ENCODE measurements around the gene POU2AF3. TPM values are rescaled to one million over a fixed set of nuclear protein-coding genes. Genes with fewer than 3 reads are reported as not detected.

Gene POU2AF3
- total and polyA plus RNA-seq, 2 donors (not counting 1 experiment from before 2014, with no cell fraction given) = 0.51 to 2.1 TPM

DNA sequence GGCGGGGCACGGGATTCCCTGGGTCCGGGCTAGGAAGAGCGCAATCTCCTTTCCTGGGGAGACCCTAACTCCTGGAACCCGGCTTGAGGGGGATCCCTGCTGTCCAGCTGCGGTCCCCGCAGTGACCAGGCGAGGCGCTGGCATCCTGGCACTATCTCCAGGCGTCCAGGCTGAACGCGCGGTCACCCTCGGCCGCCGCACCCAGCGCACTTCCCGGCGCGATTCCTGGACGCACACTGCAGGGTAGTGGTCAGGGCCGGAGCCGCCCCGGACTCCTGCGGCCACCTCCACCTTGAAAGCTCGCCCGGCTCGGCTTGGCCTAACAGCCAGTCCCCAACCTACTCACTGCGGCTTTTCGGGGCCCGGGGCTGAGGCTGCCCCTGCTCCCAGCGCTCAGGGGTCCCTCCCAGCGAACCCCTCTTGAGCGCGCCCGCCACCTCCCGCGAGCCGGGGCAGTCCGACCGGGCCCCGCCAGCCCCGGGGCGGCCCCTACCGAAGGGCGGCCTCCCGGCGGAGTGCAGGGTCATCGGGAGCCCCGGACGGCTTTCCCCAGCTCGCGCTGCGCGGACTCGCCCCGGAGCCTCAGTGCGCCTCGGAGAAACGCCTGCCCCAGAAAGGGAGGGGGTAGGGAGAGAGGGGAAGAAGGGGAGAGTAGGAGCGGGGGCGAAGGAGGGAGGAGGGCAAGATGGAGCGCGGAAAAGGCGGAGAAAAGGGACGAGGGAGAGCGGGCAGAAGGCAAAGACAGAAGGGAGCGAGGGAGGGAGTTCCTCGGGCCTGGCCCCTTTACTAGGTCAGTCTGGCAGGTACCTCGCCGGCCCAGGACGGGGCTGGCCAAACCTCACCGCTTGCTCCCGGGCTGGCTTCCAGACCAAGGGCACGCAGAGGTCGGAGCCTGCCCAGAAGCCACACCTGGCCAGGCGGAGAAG, 1.0 kb downstream of the POU2AF3 start:
- peak overlapping the region in 4 of 5 experiments; percentile 57 to 77 (median 66) for H3K4me3 ChIP-seq (ENCODE audit: control extremely low read depth in 1 of 5, extremely low read depth in 1 of 5, insufficient read depth in 1 of 5, low read depth in 2 of 5, low read length in 4 of 5)
- H3K4me2 ChIP-seq (replicated peaks; ENCODE audit: low read depth, low read length, poor library complexity, severe bottlenecking) = peak overlapping the region; percentile 99
- Mint-ChIP-seq H3K27me3 (peaks cover 12% of the 10 kb centered on the region), H3K4me1 (peaks cover 35% of the 10 kb centered on the region), H3K27ac (peak overlapping the region; percentile 61), H3K4me3 (peak overlapping the region; percentile 76), H3K9me3 (ENCODE audit: insufficient read depth) (no peaks in the 10 kb centered on the region)
- ATAC-seq (ENCODE audit: low read depth) (peak; percentile 59), DNase-seq (peak; percentile 46)
- peaks cover 32 to 45% of the 10 kb centered on the region in 2 donors for H3K4me1 ChIP-seq (ENCODE audit: control insufficient read depth in 2 of 2, insufficient read depth in 2 of 2, low read length in 2 of 2)
- 4% methylated on average over 76 of the region's 77 CpGs for WGBS (ENCODE audit: insufficient coverage)
- H3K27me3 ChIP-seq (replicated peaks in 1 of 4; ENCODE audit: control extremely low read depth in 1 of 4, control insufficient read depth in 3 of 4, insufficient read depth in 4 of 4, low read length in 3 of 4) = peaks cover 0 to 29% (median 9%) of the 10 kb centered on the region in 4 experiments
- H2AFZ ChIP-seq (ENCODE audit: insufficient read depth, low read depth, low read length, poor library complexity, severe bottlenecking) = peak overlapping the region; percentile 97
- H4K20me1 ChIP-seq (ENCODE audit: control insufficient read depth, insufficient read depth, low read length, poor library complexity, severe bottlenecking) = no peaks in the 10 kb centered on the region
- POLR2A ChIA-PET = interaction anchor here (0.7 to 1.2 kb wide), 3 partner anchors 118 to 123 kb away, joined by 3 to 4 read pairs (median 4); no protein-coding TSS in a partner anchor
- no peaks in the 10 kb centered on the region for H3K36me3 ChIP-seq (replicated peaks in 1 of 2; ENCODE audit: control extremely low read depth in 1 of 2, control insufficient read depth in 1 of 2, extremely low read depth in 1 of 2, insufficient read depth in 2 of 2, low read length in 1 of 2)
- H3K9ac ChIP-seq (ENCODE audit: low read length) = peak overlapping the region; percentile 75
- intact Hi-C loops (cut with micrococcal nuclease) = loop anchor here (1.0 to 2.0 kb wide), 2 partner anchors 17 to 124 kb away; no protein-coding TSS in a partner anchor
- H3K79me2 ChIP-seq (ENCODE audit: control insufficient read depth, insufficient read depth, low read length) = no peaks in the 10 kb centered on the region
- H3K9me3 ChIP-seq (ENCODE audit: control extremely low read depth in 1 of 3, control insufficient read depth in 2 of 3, insufficient read depth in 1 of 3, low read length in 2 of 3) = peaks cover 0 to 3% (median 0%) of the 10 kb centered on the region in 3 donors
- CTCF ChIA-PET = interaction anchor here (0.7 to 6.7 kb wide), 11 partner anchors 8 to 147 kb away, joined by 3 to 42 read pairs (median 4); no protein-coding TSS in a partner anchor
- peak overlapping the region in 1 of 2 donors; percentile 23 for H3K27ac ChIP-seq (ENCODE audit: low read length in 2 of 2)
- TF ChIP-seq EZH2 (IDR thresholded peaks at IDR 0.05; ENCODE audit: borderline replicate concordance, insufficient read depth, low read depth, low read length, poor library complexity, severe bottlenecking) = no peak
- TF ChIP-seq, protein P1, sequence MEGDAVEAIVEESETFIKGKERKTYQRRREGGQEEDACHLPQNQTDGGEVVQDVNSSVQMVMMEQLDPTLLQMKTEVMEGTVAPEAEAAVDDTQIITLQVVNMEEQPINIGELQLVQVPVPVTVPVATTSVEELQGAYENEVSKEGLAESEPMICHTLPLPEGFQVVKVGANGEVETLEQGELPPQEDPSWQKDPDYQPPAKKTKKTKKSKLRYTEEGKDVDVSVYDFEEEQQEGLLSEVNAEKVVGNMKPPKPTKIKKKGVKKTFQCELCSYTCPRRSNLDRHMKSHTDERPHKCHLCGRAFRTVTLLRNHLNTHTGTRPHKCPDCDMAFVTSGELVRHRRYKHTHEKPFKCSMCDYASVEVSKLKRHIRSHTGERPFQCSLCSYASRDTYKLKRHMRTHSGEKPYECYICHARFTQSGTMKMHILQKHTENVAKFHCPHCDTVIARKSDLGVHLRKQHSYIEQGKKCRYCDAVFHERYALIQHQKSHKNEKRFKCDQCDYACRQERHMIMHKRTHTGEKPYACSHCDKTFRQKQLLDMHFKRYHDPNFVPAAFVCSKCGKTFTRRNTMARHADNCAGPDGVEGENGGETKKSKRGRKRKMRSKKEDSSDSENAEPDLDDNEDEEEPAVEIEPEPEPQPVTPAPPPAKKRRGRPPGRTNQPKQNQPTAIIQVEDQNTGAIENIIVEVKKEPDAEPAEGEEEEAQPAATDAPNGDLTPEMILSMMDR (IDR thresholded peaks at IDR 0.05) = peak; percentile 37
